Uterine smooth muscle cell (primary cell): Measurements from ENCODE around the gene KHDRBS1. TPM values are rescaled to one million over a fixed set of nuclear protein-coding genes. Genes with fewer than 3 reads are reported as not detected.

ENCODE experiments used
- total RNA-seq: library from RNA; depleted of rRNA; stranded (reverse); fragments of >200 nt; gene quantifications from 2 replicates; pipeline ENCODE4 v1.2.3, GENCODE V29; 2014

KHDRBS1 gene, protein sequence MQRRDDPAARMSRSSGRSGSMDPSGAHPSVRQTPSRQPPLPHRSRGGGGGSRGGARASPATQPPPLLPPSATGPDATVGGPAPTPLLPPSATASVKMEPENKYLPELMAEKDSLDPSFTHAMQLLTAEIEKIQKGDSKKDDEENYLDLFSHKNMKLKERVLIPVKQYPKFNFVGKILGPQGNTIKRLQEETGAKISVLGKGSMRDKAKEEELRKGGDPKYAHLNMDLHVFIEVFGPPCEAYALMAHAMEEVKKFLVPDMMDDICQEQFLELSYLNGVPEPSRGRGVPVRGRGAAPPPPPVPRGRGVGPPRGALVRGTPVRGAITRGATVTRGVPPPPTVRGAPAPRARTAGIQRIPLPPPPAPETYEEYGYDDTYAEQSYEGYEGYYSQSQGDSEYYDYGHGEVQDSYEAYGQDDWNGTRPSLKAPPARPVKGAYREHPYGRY
- total RNA-seq = 59.7 and 76.0 TPM in 2 replicates

DNA sequence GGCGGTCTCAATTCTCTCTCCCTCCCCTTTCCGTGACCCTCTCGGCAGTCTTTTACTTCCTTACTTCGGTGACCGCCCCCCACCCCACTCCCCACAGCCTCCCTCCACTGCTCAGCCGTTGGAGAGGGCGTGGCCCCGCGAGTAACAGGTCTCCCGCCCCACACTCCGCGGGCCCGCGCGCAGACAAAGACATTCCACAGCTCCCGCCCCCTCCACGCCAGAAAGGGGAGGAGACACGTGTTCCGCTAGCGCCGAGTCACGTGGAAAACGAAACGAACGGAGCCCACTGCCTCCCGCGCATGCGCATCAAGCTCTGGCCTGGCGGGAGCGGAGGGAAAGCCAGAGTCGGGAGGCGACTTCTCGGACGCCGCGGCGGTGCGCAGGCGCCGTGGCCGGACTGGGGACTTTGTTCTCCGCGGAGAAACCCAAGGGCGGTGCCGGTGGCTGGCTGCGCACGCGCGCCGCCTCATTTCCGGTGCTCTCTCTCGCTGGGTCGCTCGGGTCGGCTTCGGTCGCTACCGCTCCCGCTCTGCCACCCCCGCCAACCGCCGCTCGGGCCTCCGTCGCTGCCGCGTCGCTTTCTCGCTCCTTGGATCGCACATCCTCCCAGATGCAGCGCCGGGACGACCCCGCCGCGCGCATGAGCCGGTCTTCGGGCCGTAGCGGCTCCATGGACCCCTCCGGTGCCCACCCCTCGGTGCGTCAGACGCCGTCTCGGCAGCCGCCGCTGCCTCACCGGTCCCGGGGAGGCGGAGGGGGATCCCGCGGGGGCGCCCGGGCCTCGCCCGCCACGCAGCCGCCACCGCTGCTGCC, at the start of gene KHDRBS1:
Gene KHDRBS1, plus strand, starts transcription at position 483 of the 813 bp plus-strand sequence. Its CDS starts 128 bp downstream, at position 611.

DNA sequence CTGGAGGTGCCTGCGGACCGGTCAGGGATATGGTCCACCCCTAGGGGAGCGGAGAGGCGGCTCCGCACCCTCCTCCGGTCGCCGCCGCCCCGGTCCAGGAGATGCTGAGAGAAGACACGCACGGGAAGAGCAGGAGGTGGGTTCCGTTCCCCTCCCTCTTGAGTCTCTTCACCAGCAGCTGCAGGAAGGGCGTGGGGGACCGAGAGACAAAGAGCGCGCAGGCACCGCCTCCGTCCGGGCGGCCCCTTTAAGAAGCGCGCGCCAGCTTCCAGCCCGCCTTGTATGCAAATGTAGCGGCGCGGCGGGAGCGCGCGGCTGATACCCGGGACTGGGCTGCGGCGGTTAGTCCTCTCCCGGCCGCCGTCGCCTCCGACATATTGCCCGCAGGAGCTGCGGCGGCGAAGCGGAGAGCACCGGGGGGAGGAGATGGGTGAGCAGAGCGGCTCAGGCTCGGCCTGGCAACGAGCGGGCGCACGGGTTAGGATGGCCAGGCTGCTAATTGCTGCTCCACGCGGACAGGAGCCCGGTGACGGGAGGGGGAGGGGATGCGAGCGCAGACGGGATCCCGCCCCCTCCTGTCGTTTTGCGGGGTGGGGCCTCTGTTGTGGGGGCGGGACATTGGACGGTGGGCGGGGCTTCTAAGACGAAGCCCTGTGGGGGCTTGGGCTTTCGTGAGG, 59.1 kb downstream of the KHDRBS1 start, which contains the start of gene TMEM39B:
Gene TMEM39B, plus strand, starts transcription at position 318 of the 677 bp plus-strand sequence. Its CDS starts 109 bp downstream, at position 427.

Other genes starting within 250 kb of the KHDRBS1 start
- 6.1 and 12.4 TPM in 2 replicates for gene ADGRB2, start 249.5 kb upstream of the KHDRBS1 start, total RNA-seq
- gene SPOCD1, start 197.8 kb upstream of the KHDRBS1 start, total RNA-seq = 71.4 and 85.6 TPM in 2 replicates
- gene PTP4A2, start 75.5 kb upstream of the KHDRBS1 start, total RNA-seq = 366 and 386 TPM in 2 replicates
- 4.5 and 5.2 TPM in 2 replicates for gene TMEM39B, start 59.1 kb downstream of the KHDRBS1 start, total RNA-seq
- gene KPNA6, start 94.2 kb downstream of the KHDRBS1 start, total RNA-seq = 35.1 TPM in 2 replicates
- 99.6 and 103 TPM in 2 replicates for gene TXLNA, start 165.8 kb downstream of the KHDRBS1 start, total RNA-seq
- 10.8 and 11.6 TPM in 2 replicates for gene CCDC28B, start 186.7 kb downstream of the KHDRBS1 start, total RNA-seq
- 2.4 and 4.6 TPM in 2 replicates for gene IQCC, start 191.8 kb downstream of the KHDRBS1 start, total RNA-seq
- 0.12 TPM in 1 of 2 replicates, not detected in the other for gene DCDC2B, start 195.2 kb downstream of the KHDRBS1 start, total RNA-seq
- gene TMEM234, start 208.5 kb downstream of the KHDRBS1 start, total RNA-seq = 16.8 and 20.5 TPM in 2 replicates
- 350 and 441 TPM in 2 replicates for gene EIF3I, start 208.5 kb downstream of the KHDRBS1 start, total RNA-seq
- gene FAM167B, start 233.4 kb downstream of the KHDRBS1 start, total RNA-seq = 0.44 and 0.50 TPM in 2 replicates
- gene LCK, start 237.4 kb downstream of the KHDRBS1 start, total RNA-seq = not detected in 2 replicates